Activated B cell treated with CpG ODN at 0.5 μM for 24 hours (primary cell): ENCODE measurements around the gene STK25. TPM values are rescaled to one million over a fixed set of nuclear protein-coding genes. Genes with fewer than 3 reads are reported as not detected.
A peak's percentile ranks its signal among the peaks of the same experiment; 100 is the strongest.

Experiments used
- ATAC-seq: fragments of 200-7000 bp; cut with Tn5 transposase; one replicate; pipeline ENCODE4 v1.10.0; 2021; ENCODE audit warnings: low read depth, mild to moderate bottlenecking, moderate library complexity
- CTCF ChIA-PET: fragments of 350-600 bp; sonication (Branson Sonifier 250); formaldehyde crosslinking; loops from one replicate; lab custom pipeline; 2021; ENCODE audit warnings: antibody characterized with exemption; lab: Charles Lee
- POLR2A ChIA-PET: fragments of 350-600 bp; sonication (Branson Sonifier 250); formaldehyde crosslinking; loops from one replicate; lab custom pipeline; 2021; ENCODE audit warnings: antibody characterized with exemption; lab: Charles Lee
- DNase-seq: peaks from one replicate; pipeline ENCODE4 v3.0.0; 2022
- H3K27ac Mint-ChIP-seq: one replicate; pipeline ENCODE4 v1.8.0; 2020; ENCODE audit warnings: mixed read lengths
- H3K27me3 Mint-ChIP-seq: one replicate; pipeline ENCODE4 v1.8.0; 2021; ENCODE audit warnings: mixed read lengths
- H3K36me3 Mint-ChIP-seq: one replicate; pipeline ENCODE4 v1.8.0; 2021; ENCODE audit warnings: low read depth, mixed read lengths
- H3K4me1 Mint-ChIP-seq: one replicate; pipeline ENCODE4 v1.8.0; 2021; ENCODE audit warnings: mixed read lengths
- H3K4me3 Mint-ChIP-seq: one replicate; pipeline ENCODE4 v1.8.0; 2020; ENCODE audit warnings: mild to moderate bottlenecking, mixed read lengths
- H3K9me3 Mint-ChIP-seq: one replicate; pipeline ENCODE4 v1.8.0; 2020; ENCODE audit warnings: mixed read lengths
- CTCF ChIP-seq: fragments of 200-600 bp; IDR thresholded peaks from one replicate; pipeline ENCODE4 v1.8.0; 2022; ENCODE audit warnings: antibody characterized with exemption, mild to moderate bottlenecking
- intact Hi-C: fragments of 100-400 bp; cut with micrococcal nuclease; formaldehyde crosslinking; loops from one replicate; pipeline ENCODE4 v1.15.1; 2024
- total RNA-seq: library from RNA; stranded (reverse); gene quantifications from 2 replicates; pipeline ENCODE4 v1.2.3, GENCODE V29; 2022

The STK25 gene
- total RNA-seq, 1 donor from 2014 or later, result 151 TPM

GRCh38 chr2:241495172-241496002, 13.0 kb downstream of the STK25 start:
- DNase-seq, result no peak
- ATAC-seq, result no peak
- intact Hi-C loops, result no loop called here

DNA sequence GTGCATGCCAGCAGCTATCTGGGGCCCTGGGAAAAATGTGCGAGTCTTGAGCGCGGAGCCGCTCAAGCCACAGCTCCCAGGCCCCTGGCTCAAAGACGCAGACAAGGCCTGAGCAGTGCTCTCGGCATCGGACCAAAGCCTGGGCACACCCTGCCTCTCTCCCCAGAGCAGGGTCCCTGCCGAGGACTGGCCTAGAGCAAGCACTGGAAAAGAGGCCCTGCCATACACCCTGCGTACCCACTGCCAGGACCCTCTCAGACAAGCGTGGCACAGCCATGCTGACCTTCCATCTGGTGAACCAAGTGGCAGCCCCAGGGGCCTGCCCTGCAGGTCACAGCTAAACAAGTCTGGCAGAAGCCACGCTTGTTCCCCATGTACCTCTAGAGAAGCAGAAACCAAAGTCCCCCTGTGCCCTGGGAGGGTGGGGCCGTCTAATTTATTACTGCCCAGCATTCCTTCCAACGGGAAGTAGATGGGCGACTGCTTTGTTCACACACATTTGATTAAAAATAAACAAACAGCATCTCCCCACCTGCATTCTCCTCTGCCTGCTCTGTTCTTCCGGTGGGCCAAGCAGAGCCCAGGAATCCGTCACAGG, 14.0 kb downstream of the STK25 start:
- Mint-ChIP-seq H3K27ac (no peak overlapping the region), H3K27me3 (no peaks in the 10 kb centered on the region), H3K9me3 (no peaks in the 10 kb centered on the region), H3K4me3 (no peak overlapping the region), H3K36me3 (peaks cover 66% of the 10 kb centered on the region), H3K4me1 (no peaks in the 10 kb centered on the region)
- DNase-seq (no peak), ATAC-seq (no peak)
- ChIA-PET POLR2A (no interaction called here), CTCF (no interaction called here)
- no peak for TF ChIP-seq CTCF
- intact Hi-C loops, result no loop called here

More at GRCh38 chr2:241495172-241496002, 13.0 kb downstream of the STK25 start:
- CTCF ChIA-PET, result no interaction called here
- no peaks in the 10 kb centered on the region for H3K27me3 Mint-ChIP-seq
- POLR2A ChIA-PET, result interaction anchor here (0.8 kb wide), 1 partner anchor 14 kb away, joined by 3 read pairs; no protein-coding TSS in a partner anchor
- peaks cover 67% of the 10 kb centered on the region for H3K36me3 Mint-ChIP-seq
- no peak overlapping the region for H3K4me3 Mint-ChIP-seq
- H3K9me3 Mint-ChIP-seq, result no peaks in the 10 kb centered on the region
- TF ChIP-seq CTCF, result no peak
- H3K4me1 Mint-ChIP-seq, result no peaks in the 10 kb centered on the region
- H3K27ac Mint-ChIP-seq, result peak overlapping the region; percentile 35

DNA sequence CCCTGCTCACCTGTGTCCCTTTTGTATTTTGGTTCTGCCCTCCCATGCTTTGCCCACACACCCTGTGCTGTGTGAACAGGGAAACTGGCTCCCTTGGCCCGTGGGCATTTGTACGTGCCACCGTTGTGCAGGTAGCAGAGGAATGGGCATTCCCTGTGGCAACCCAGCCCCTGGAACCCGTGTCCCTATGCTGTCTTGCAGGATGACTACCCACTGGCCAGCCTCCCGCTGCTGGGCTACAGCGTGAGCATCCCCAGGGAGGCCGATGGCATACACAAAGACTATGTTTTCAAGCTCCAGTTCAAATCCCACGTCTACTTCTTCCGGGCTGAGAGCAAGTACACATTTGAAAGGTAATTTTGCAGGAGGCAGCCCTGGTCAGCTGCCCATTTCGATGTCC, 15.3 kb downstream of the STK25 start:
- H3K4me3 Mint-ChIP-seq, result no peak overlapping the region
- ChIA-PET POLR2A (no interaction called here), CTCF (no interaction called here)
- intact Hi-C loops, result no loop called here
- no peaks in the 10 kb centered on the region for H3K27me3 Mint-ChIP-seq
- H3K36me3 Mint-ChIP-seq, result peaks cover 64% of the 10 kb centered on the region
- no peak for TF ChIP-seq CTCF
- DNase-seq, result no peak
- no peak for ATAC-seq
- no peaks in the 10 kb centered on the region for H3K4me1 Mint-ChIP-seq
- H3K27ac Mint-ChIP-seq, result no peak overlapping the region
- H3K9me3 Mint-ChIP-seq, result no peaks in the 10 kb centered on the region

DNA sequence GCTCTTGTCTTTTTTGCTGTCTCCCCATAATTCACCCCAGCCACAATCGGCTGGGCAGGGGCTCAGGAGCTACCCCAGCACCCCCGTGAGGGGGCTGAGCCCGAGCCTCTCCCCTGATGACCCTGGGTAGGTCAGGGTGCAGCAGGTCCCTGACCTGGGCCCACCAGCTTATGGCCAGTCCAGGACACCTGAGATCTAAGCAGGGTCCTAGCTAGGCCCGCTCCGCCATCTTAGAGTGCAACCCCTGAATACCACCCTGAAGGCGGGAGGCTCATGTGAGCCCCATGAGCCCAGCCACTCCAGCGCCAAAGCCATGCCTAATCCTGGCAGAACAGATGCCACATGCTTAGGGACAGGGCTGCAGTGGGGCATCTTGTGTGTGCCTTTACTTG, 16.2 kb downstream of the STK25 start:
- no peak for ATAC-seq
- intact Hi-C loops, result no loop called here
- H3K27ac Mint-ChIP-seq, result no peak overlapping the region
- no peaks in the 10 kb centered on the region for H3K9me3 Mint-ChIP-seq
- CTCF ChIA-PET, result no interaction called here
- no peak for TF ChIP-seq CTCF
- peaks cover 60% of the 10 kb centered on the region for H3K36me3 Mint-ChIP-seq
- H3K27me3 Mint-ChIP-seq, result no peaks in the 10 kb centered on the region
- POLR2A ChIA-PET, result no interaction called here
- H3K4me3 Mint-ChIP-seq, result no peak overlapping the region
- H3K4me1 Mint-ChIP-seq, result no peaks in the 10 kb centered on the region
- no peak for DNase-seq

GRCh38 chr2:241491549-241492173, 16.7 kb downstream of the STK25 start:
- POLR2A ChIA-PET, result no interaction called here
- ATAC-seq, result no peak
- DNase-seq, result no peak
- intact Hi-C loops, result no loop called here
- TF ChIP-seq CTCF, result no peak
- no peaks in the 10 kb centered on the region for H3K4me1 Mint-ChIP-seq
- peaks cover 61% of the 10 kb centered on the region for H3K36me3 Mint-ChIP-seq
- H3K27me3 Mint-ChIP-seq, result no peaks in the 10 kb centered on the region
- no peak overlapping the region for H3K27ac Mint-ChIP-seq
- no peak overlapping the region for H3K4me3 Mint-ChIP-seq
- CTCF ChIA-PET, result no interaction called here
- H3K9me3 Mint-ChIP-seq, result no peaks in the 10 kb centered on the region
